Stimulated activated memory B cell treated with anti-CD40 and anti-IgM and Interleukin-4, amounts not matched to agents 10 μg/mL and 1 μg/mL and 100 μg/mL, for 72 hours (primary cell): ENCODE measurements around the gene TIAM2.
"Not testable (repeated sequence)": the region's sequence is repeated elsewhere in the genome, so short reads cannot be mapped to it uniquely, and the experiment has no call there.

Experiments used
- ATAC-seq: fragments of 150-1000 bp; cut with Tn5 transposase; 2 replicates; pipeline ENCODE4 v1.10.0; 2021
- H3K27ac Mint-ChIP-seq: one replicate; pipeline ENCODE4 v1.8.0; 2022; ENCODE audit warnings: mild to moderate bottlenecking, mixed read lengths
- H3K27me3 Mint-ChIP-seq: one replicate; pipeline ENCODE4 v1.8.0; 2022; ENCODE audit warnings: mixed read lengths
- H3K36me3 Mint-ChIP-seq: one replicate; pipeline ENCODE4 v1.8.0; 2022; ENCODE audit warnings: mixed read lengths
- H3K4me1 Mint-ChIP-seq: one replicate; pipeline ENCODE4 v1.8.0; 2022; ENCODE audit warnings: mixed read lengths
- H3K4me3 Mint-ChIP-seq: one replicate; pipeline ENCODE4 v1.8.0; 2022; ENCODE audit warnings: mild to moderate bottlenecking, moderate library complexity, mixed read lengths
- H3K9me3 Mint-ChIP-seq: one replicate; pipeline ENCODE4 v1.8.0; 2022; ENCODE audit warnings: mixed read lengths

Gene TIAM2

GRCh38 chr6:155080881-155081845 is 86.0 kb downstream of the TIAM2 start:
- Mint-ChIP-seq H3K27me3 (no peaks in the 10 kb centered on the region), H3K4me3 (no peak overlapping the region), H3K9me3 (no peaks in the 10 kb centered on the region), H3K4me1 (peaks cover 10% of the 10 kb centered on the region), H3K36me3 (no peaks in the 10 kb centered on the region), H3K27ac (no peak overlapping the region)
- ATAC-seq, result no peak

DNA sequence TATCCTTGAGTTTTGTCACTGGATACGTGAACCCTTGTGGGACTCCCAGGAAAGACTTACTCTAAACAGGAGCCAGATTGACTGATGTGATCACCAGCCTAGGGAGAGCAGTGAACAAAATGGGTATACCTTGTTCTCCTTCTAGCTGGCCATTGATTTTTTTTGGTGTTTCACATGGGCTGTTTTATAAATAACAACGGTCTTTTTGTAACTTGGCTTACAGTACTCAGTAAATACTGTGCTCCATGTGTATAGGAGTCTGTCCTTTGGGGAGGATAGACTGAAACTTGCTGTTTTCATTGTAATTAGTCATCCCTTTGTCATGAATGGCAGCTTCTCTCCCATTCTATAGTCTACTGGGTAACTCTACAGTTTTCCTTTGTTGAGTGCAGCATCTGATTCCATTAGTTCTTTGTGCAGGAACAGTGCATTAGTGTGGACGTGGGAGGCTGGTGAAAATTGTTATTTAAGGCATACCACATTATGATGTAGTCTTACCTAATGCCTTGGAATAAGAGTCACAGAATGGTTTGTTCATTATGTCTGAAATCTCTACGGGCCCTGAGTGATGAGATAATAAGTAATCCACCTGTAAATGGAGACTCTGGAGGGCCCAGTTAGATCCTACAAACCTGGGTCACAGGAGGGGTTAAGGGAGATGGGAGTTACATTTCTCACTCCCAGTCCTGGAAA is 89.5 kb downstream of the TIAM2 start:
- Mint-ChIP-seq H3K27ac (no peak overlapping the region), H3K27me3 (peaks cover 2% of the 10 kb centered on the region), H3K36me3 (no peaks in the 10 kb centered on the region), H3K9me3 (no peaks in the 10 kb centered on the region), H3K4me3 (no peak overlapping the region), H3K4me1 (peaks cover 10% of the 10 kb centered on the region)
- no peak for ATAC-seq

- H3K36me3 Mint-ChIP-seq, result no peaks in the 10 kb centered on the region
- H3K4me3 Mint-ChIP-seq, result no peak overlapping the region
- ATAC-seq, result peak; percentile 9
Measured at GRCh38 chr6:155085582-155086257, 90.6 kb downstream of the TIAM2 start.

GRCh38 chr6:155088856-155089255 is 93.7 kb downstream of the TIAM2 start:
- ATAC-seq, result no peak
- H3K27me3 Mint-ChIP-seq, result peaks cover 9% of the 10 kb centered on the region
- no peak overlapping the region for H3K4me3 Mint-ChIP-seq
- no peaks in the 10 kb centered on the region for H3K36me3 Mint-ChIP-seq
- peaks cover 7% of the 10 kb centered on the region for H3K4me1 Mint-ChIP-seq
- no peak overlapping the region for H3K27ac Mint-ChIP-seq
- H3K9me3 Mint-ChIP-seq, result no peaks in the 10 kb centered on the region

More at GRCh38 chr6:155085582-155086257, 90.6 kb downstream of the TIAM2 start:
- Mint-ChIP-seq H3K27ac (no peak overlapping the region), H3K9me3 (no peaks in the 10 kb centered on the region), H3K4me1 (peaks cover 7% of the 10 kb centered on the region), H3K27me3 (peaks cover 9% of the 10 kb centered on the region)

GRCh38 chr6:155089746-155090145 is 94.6 kb downstream of the TIAM2 start:
- no peak overlapping the region for H3K4me3 Mint-ChIP-seq
- no peak overlapping the region for H3K27ac Mint-ChIP-seq
- no peak for ATAC-seq
- peaks cover 9% of the 10 kb centered on the region for H3K27me3 Mint-ChIP-seq
- H3K36me3 Mint-ChIP-seq, result no peaks in the 10 kb centered on the region
- H3K4me1 Mint-ChIP-seq, result peaks cover 7% of the 10 kb centered on the region
- H3K9me3 Mint-ChIP-seq, result no peaks in the 10 kb centered on the region

DNA sequence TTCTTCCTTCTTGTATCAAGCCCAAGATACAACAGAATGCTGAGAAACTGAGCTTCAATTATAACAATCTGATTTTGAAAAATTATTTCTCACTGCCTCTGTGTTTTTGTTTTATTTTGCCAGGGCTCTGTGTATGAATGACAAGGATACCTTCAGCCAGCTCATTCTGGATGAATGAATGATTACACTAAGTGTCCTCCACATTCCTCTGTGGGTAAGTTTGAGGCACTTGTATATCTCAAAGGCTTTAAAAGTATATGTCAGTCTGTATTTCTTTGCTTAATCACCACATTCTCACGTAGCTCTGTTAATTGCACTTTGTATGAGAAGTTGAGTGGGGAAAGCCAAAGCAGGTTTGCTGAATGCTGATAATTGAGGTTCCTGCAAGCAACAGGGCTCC is 95.1 kb downstream of the TIAM2 start:
- H3K4me1 Mint-ChIP-seq, result peaks cover 7% of the 10 kb centered on the region
- H3K27me3 Mint-ChIP-seq, result peaks cover 9% of the 10 kb centered on the region
- H3K27ac Mint-ChIP-seq, result no peak overlapping the region
- H3K4me3 Mint-ChIP-seq, result no peak overlapping the region
- no peaks in the 10 kb centered on the region for H3K36me3 Mint-ChIP-seq
- no peaks in the 10 kb centered on the region for H3K9me3 Mint-ChIP-seq
- ATAC-seq, result no peak

GRCh38 chr6:155091756-155092155 is 96.6 kb downstream of the TIAM2 start:
- no peak for ATAC-seq
- no peak overlapping the region for H3K27ac Mint-ChIP-seq
- peaks cover 7% of the 10 kb centered on the region for H3K4me1 Mint-ChIP-seq
- peaks cover 16% of the 10 kb centered on the region for H3K27me3 Mint-ChIP-seq
- no peaks in the 10 kb centered on the region for H3K36me3 Mint-ChIP-seq
- no peak overlapping the region for H3K4me3 Mint-ChIP-seq
- H3K9me3 Mint-ChIP-seq, result peaks cover under 1% of the 10 kb centered on the region

DNA sequence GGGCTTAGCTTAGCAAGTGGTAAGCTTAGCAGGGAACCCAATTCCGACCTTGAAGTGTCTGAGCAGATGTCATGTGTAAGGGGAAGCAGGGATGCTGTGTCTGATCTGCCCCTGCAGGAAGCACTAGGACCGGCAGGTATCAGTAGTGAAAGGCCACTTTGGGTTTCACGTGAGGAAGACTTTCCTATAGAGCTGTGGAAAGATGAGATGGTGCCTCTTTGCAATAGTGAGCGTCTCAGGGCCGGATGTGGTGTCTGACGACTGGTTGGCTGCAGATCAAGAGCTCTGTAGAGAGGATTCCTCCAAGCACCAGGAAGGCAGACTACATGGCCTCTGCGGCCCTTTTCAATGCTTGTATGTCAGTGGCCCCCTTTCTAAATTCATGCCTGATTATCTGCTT is 98.3 kb downstream of the TIAM2 start:
- Mint-ChIP-seq H3K36me3 (no peaks in the 10 kb centered on the region), H3K27ac (no peak overlapping the region), H3K27me3 (peaks cover 24% of the 10 kb centered on the region), H3K4me1 (peaks cover 7% of the 10 kb centered on the region), H3K9me3 (peaks cover 5% of the 10 kb centered on the region), H3K4me3 (no peak overlapping the region)
- ATAC-seq, result no peak

- H3K4me1 Mint-ChIP-seq, result peaks cover 9% of the 10 kb centered on the region
- peaks cover 15% of the 10 kb centered on the region for H3K27me3 Mint-ChIP-seq
- no peak for ATAC-seq
- no peak overlapping the region for H3K4me3 Mint-ChIP-seq
- no peak overlapping the region for H3K27ac Mint-ChIP-seq
- H3K9me3 Mint-ChIP-seq, result peaks cover 5% of the 10 kb centered on the region
- H3K36me3 Mint-ChIP-seq, result no peaks in the 10 kb centered on the region
Measured at GRCh38 chr6:155100087-155100486, 105.0 kb downstream of the TIAM2 start.

DNA sequence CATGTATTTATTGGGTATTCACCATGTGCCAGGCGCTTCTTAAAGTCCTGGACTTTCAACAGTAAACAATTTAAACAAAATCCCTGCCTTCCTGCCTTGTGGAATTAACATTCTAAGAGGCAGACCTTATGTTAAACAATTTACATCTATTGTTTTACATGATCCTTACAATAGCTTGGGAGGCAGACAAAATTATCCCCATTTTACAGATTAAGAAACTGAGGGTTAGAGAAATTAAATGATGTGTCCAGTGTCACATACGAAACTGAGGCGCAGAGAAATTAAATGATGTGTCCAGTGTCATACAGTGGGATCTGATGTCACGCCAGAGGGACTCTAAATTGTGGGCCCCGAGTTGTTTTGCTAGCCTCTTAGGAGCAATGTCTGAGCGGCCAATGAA is 105.5 kb downstream of the TIAM2 start:
- Mint-ChIP-seq H3K36me3 (no peaks in the 10 kb centered on the region), H3K27me3 (peaks cover 15% of the 10 kb centered on the region), H3K9me3 (peaks cover 5% of the 10 kb centered on the region), H3K27ac (no peak overlapping the region), H3K4me1 (peaks cover 9% of the 10 kb centered on the region), H3K4me3 (no peak overlapping the region)
- ATAC-seq, result no peak

DNA sequence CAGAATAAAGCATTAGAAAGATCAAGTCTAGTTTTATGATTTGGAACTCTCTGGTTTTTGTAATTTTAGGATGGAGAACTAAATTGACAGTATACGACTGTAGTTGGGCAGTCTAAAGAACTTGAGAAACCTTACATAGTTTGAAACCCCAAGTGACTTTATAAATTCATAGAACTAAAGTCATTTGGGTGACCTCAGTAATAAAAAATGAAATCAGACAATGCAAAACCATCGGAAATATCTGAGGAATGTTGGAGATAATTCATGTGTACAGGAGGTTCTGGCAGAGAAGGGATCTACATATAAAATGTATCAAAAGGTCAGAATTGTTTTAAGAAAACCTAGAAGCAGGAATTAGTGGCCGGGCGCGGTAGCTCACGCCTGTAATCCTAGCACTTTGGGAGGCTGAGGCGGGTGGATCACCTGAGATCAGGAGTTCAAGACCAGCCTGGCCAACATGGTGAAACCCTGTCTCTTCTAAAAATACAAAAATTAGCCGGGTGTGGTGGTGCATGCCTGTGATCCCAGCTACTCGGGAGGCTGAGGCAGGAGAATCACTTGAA is 108.0 kb downstream of the TIAM2 start:
- H3K27ac Mint-ChIP-seq, H3K4me3 Mint-ChIP-seq, H3K36me3 Mint-ChIP-seq, ATAC-seq, H3K9me3 Mint-ChIP-seq, H3K4me1 Mint-ChIP-seq, H3K27me3 Mint-ChIP-seq: not testable (repeated sequence)

- H3K9me3 Mint-ChIP-seq, result no peaks in the 10 kb centered on the region
- H3K27ac Mint-ChIP-seq, result no peak overlapping the region
- H3K27me3 Mint-ChIP-seq, result no peaks in the 10 kb centered on the region
- H3K4me3 Mint-ChIP-seq, result no peak overlapping the region
- H3K36me3 Mint-ChIP-seq, result no peaks in the 10 kb centered on the region
- ATAC-seq, result no peak
- H3K4me1 Mint-ChIP-seq, result peaks cover 9% of the 10 kb centered on the region
Measured at GRCh38 chr6:155103816-155104366, 108.8 kb downstream of the TIAM2 start.

DNA sequence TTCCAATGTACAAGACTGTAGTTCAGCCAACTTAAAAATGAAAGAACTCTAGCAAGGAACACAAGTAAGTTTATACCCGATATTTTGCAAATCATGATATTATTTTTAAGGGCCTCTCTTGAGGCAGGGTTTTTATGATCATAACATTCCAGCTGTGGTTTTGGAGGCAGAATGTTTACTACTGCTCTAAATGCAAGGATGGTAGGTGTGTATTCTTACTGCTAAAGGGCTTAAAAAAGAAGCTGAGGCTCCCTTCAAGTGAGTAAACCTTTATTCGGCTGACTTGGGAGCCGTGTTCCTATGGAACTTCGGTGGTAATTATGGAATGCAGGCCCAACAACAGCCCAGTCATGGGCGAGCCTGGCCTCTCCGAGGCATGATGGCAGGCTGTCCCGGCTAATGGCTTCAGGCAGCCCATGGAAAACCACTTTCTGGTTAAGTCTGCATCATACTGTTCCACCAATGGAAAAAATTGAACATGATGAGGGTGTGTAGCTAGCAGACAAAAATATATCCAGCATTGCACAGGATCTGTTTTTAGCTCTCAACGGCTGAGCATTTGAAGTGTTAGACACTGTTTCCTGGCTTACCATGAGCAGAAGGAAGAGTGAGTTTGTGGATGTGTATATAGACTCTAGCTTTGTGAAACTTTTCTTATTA is 111.5 kb downstream of the TIAM2 start:
- Mint-ChIP-seq H3K27ac (no peak overlapping the region), H3K27me3 (peaks cover 9% of the 10 kb centered on the region)

DNA sequence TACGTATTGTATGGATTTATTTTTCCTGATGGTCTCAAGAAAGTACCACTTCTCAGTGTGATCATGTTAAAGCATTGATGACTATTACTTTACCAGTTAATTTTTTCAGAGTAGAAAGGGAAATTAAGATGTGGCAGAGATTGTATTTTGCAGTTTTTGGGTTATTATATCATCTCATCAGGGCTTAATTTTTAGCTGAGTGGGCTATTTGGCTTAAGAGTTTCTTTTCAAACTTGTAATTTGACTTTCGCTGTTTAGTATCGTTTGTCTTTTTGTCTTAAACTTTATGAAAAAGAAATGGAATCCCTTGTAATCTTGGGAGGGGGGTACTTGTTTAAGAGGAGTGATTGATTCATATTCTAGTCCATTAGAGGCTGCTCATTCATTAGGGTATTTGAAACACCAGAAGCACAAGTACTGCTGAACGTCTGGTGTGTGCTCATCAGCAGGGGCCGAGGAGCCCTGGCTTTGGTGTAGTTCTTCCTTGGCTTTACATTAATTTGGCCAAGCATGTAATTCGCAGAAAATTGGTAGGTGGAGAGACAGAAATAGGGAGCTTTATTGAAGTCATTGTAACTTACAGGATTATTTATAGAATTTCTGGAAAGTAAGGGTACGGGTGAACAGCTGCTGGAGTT is 112.4 kb downstream of the TIAM2 start:
- Mint-ChIP-seq H3K9me3 (no peaks in the 10 kb centered on the region), H3K36me3 (no peaks in the 10 kb centered on the region), H3K27ac (no peak overlapping the region), H3K4me3 (no peak overlapping the region), H3K4me1 (peaks cover 9% of the 10 kb centered on the region), H3K27me3 (peaks cover 9% of the 10 kb centered on the region)
- no peak for ATAC-seq

More for the DNA sequence above, 111.5 kb downstream of the TIAM2 start:
- peaks cover 9% of the 10 kb centered on the region for H3K4me1 Mint-ChIP-seq
- no peak for ATAC-seq
- H3K36me3 Mint-ChIP-seq, result no peaks in the 10 kb centered on the region
- H3K9me3 Mint-ChIP-seq, result no peaks in the 10 kb centered on the region
- H3K4me3 Mint-ChIP-seq, result no peak overlapping the region
